ENCODE data around the gene LONP2.
"Not testable (repeated sequence)": the region's sequence is repeated elsewhere in the genome, so short reads cannot be mapped to it uniquely, and the experiment has no call there.

The LONP2 gene

GRCh38 chr16:48292452-48292851, 48.4 kb downstream of the LONP2 start:
- no peak for DNase-seq (ENCODE audit: low read depth)

DNA sequence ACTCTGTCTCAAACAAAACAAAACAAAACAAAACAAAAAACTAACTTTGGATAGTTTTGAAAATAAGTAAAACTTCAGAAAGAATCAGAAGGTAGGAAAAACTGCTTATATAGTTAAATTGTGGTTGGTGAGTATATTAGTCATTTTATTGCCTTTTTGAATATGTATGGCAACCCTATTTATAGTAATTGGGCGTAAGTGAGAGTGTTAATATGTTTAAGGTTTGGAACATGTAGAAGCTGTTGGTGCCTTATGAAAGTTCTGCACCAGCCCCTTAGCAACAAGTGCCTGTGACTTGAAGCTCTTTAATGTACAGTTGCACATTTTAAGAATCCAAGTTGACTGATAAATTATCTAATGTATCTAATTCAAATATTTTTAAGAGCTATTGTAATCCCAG, 50.6 kb downstream of the LONP2 start:
- DNase-seq (ENCODE audit: low read depth), result no peak

DNA sequence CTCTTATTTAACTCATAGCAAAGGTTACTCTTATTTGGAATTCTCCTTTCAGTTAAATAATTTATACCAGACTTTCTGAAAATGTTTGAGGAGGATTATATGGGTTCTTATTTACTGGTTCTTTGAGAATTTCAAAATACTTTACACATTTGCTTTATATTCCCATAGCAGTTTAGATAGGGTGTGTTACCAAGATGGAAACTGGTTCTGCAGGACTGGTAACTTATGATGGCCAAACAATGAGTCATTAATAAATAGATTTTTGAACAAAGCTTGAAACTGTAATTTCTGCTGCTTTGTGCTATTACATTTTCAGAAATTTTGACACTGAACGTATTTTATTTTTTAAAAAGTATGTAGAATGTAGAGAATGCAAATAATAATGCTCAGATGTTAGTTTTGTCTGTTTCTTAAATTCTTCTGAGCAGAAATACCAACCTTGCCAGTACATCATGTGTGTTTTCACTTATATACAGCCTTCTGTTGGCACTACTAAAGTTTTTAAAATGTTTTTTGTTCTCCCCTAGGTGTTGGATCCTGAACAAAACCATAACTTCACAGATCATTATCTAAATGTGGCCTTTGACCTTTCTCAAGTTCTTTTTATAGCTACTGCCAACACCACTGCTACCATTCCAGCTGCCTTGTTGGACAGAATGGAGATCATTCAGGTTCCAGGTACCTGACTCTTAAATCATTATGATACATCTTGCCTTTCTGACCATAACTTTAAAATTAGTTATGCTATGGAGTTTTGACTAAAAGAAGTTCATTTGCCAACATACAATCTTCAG, 51.6 kb downstream of the LONP2 start:
- no peak for DNase-seq (ENCODE audit: low read depth)

DNA sequence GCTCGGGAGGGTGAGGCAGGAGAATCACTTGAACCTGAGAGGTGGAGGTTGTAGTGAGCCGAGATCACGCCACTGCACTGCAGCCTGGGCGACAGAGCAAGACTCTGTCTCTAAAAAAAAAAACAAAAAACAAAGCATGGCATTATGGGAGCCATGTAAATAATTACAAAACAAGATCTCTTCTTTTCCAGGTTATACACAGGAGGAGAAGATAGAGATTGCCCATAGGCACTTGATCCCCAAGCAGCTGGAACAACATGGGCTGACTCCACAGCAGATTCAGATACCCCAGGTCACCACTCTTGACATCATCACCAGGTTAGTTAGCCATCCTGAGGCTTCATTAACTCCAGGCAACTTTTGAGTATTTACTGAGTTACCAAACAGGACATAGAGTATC, 55.4 kb downstream of the LONP2 start:
- DNase-seq (ENCODE audit: low read depth), result no peak

GRCh38 chr16:48300391-48300856, 56.3 kb downstream of the LONP2 start:
- no peak for DNase-seq (ENCODE audit: low read depth)

DNA sequence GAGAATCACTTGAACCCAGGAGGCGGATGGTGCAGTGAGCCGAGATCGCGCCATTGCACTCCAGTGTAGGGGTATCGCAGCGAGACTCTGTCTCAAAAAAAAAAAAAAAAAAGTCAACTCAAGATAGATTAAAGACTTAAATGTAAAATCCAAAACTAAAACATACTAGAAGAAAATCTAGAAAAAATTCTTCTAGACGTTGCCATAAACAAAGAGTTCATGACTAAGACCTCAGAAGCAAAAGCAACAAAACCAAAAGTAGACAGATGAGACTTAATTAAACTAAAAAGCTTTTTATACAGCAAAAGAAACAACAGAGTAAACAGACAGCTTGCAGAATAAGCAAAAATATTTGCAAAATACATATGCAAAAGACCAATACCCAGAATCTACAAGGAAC, 64.4 kb downstream of the LONP2 start:
- no peak for DNase-seq (ENCODE audit: low read depth)

- DNase-seq (ENCODE audit: low read depth), result no peak
Observed at GRCh38 chr16:48310908-48311641, 67.0 kb downstream of the LONP2 start.

DNA sequence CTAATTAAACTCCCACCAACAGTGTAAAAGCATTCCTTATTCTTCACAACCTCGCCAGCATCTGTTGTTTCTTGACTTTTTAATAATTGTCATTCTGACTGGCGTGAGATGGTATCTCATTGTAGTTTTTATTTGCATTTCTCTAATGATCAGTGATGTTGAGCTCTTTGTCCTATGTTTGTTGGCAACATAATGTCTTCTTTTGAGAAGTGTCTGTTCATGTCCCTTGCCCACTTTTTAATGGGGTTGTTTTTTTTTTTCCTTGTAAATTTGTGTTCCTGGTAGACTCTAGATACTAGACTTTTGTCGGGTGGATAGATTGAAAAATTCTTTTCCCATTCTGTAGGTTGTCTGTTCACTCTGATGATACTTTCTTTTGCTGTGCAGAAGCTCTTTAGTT, 69.8 kb downstream of the LONP2 start:
- DNase-seq (ENCODE audit: low read depth), result not testable (repeated sequence)

GRCh38 chr16:48317026-48317425, 72.9 kb downstream of the LONP2 start:
- no peak for DNase-seq (ENCODE audit: low read depth)

DNA sequence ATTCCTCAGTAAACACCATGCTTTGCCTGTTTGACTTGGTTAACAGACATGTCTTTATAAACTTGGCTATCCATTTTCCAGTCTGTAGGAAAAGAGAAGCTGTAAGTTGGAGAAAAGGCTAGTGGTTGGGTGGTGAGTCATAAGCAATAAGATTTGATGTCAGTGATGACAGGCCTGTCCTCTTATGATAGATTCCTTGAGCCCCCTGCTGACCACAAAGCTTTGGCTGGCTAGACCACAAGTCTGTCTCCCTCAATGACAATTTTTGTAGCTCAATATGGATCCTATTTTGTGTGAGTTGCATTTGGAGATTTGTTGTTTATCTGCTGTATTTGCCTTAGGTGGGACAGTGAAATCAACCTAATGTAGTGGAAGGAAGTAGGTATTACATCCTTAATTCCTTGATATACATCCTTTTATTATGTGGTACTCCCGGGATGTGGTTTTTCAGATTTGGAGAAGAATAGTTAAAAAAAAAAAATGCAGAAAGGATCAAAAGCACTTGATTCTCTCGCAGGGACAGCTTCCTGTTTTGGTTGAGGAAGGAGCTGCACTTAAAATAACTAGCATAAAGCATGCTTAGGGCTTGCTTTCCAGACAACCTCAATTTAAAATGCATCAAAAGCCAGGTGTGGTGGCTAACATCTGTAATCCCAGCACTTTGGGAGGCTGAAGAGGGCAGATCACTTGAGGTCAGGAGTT, 73.7 kb downstream of the LONP2 start:
- no peak for DNase-seq (ENCODE audit: low read depth)

DNA sequence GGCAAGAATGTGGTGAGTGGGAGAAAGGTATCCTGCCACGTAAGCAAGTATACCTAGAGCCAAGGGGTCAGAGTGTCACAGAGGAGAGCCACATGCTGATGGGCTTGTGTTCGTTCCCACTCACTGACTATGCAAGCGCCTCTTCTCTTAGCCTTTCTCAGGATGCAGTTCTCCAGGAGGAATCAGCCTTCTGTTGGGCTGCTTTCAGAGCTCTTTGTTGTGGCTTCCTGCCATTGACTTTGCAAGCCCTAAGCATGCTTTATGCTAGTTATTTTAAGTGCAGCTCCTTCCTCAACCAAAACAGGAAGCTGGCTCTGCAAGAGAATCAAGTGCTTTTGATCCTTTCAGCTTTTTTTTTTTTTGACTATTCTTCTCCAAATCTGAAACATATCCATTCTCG, 74.5 kb downstream of the LONP2 start:
- no peak for DNase-seq (ENCODE audit: low read depth)

DNA sequence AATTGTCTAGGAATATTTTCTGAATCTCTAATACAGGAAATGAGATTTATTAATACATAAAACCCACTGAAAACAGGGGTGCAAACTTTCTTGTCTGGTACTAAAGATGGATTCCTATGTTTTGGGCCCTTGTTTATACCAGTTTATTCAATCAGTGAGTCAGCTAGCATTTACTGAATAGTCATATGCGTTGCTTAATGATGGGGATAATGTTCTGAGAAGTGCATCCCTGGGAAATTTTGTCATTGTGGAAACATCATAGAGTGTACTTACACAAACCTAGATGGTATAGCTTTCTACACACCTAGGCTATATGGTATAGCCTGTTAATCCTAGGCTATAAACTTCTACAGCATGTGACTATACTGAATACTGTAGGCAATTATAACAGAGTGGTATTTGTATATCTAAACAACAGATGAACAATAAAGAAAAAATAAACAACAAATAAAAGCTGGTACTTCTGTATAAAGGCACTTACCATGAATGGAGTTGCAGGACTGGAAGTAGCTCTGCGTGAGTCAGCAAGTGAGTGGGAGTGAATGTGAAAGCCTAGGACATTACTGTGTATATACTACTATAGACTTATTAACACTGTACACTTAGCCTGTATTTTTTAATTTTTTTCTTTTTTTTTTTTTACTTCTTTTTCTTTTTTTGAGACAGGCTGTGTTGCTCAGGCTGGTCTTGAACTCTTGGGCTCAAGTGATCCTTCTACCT, 77.4 kb downstream of the LONP2 start:
- DNase-seq (ENCODE audit: low read depth), result no peak

DNA sequence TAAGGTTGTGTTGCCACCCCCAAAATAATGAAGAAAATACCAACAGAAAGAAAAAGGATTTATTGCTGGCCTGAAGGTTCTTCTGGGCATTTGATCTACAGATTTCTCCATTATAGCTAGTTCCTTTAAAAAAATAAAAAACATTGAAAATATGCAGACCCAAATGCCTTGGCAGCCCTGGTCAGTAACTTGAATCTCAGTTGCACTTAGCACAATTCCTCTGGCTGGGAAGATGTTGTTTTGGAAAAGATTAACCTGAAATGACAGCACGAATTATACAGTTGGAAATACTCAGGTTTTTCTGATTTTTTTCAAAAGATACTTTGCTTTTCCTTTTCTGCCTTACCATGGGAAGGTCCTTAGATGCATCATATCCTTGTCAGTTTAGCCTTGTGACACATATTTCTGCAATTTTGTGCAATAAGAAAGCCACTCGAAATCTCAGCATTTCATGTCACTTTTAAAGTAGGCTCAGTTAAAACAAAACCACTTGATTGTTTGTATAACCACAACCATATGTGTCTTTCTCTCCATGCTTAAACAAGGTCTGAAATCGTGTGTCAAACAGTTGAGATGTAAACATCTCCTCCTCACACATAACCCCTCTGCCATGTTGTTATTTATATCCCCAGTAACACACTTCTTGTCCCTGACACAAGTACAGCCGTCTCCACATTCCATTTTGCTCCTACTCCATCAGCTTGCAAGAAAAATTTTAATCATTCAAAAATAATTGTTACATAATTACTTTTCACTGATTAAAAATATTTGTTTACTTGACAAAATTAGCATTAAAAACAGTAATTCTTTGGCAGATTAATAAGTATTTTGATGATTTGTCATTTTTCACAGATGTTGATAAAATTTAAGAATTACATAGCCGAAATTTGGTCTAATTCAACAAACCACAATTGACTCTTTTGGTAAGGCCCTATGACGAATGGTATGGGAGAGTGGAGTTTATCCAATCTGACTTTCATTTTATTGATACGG, 80.0 kb downstream of the LONP2 start:
- no peak for DNase-seq (ENCODE audit: low read depth)

GRCh38 chr16:48326915-48327314, 82.8 kb downstream of the LONP2 start:
- DNase-seq (ENCODE audit: low read depth), result no peak

DNA sequence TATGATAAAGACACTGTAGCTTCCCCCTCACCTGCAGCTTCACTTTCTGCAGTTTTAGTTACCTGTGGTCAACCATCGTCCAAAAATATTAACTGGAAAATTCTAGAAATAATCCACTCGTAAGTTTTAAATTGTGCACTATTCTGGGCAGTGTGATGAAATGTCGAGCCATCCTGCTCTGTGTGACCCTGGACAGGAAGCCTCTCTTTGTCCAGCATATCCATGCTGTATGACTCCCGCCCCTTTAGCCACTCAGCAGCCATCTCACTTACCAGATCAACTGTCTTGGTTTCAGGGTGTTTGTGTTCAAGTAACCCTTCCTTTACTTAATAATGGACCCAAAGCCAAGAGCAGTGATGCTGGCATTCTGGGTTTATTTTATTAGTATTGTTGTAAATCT, 85.0 kb downstream of the LONP2 start:
- DNase-seq (ENCODE audit: low read depth), result no peak

DNA sequence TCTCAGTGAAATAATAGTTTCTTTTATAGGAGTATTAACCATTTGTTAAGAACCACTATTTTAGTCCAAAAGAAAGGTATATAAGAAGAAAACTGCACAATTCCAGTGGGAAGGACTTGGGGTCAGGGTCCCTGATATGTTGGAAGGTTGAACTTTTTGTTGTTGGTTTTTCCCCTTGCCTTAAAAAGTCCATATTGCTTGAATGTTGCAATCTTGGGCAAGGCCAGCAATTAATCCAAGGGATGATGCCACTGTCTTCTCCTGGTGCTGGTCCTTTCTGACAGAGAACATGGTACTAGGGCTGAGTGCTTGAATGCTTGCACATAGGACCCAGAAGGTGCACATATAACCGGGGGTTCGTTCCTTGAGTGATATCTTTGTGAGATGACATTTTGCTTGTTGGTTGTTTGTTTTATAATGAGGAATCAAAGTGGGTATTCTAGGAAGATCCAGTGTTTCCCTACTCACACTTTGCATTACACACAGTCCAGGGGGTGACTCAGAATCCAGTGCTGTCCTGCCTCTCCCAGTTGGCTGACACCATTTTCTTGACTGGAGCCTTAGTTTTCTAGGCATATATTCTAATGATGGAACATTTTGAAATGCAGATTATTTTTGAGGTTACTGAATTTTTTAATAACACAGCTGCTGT, 86.2 kb downstream of the LONP2 start:
- DNase-seq (ENCODE audit: low read depth), result no peak

- no peak for DNase-seq (ENCODE audit: low read depth)
Observed at GRCh38 chr16:48330841-48331192, 86.7 kb downstream of the LONP2 start.

DNA sequence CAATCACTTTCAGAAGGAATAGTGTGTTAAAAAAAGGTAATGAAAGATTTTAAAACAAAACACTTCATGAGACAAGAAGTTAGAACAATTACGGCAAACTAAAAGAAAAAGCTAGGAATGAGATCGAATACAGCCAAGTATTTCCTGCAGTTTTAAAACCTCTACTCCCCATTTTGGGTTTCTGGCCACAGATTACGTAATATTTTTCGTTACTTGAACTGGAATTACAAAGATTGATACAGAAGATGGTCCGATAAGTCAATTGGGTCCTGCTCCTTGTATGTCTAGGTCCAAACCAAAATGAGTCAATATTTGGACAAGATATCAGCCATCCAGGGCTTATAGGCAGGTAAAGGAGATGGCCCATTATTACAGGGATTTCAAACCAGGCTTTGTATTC, 88.9 kb downstream of the LONP2 start:
- DNase-seq (ENCODE audit: low read depth), result no peak

- DNase-seq (ENCODE audit: low read depth), result no peak
Observed at GRCh38 chr16:48334325-48334724, 90.2 kb downstream of the LONP2 start.

GRCh38 chr16:48335961-48336360, 91.9 kb downstream of the LONP2 start:
- DNase-seq (ENCODE audit: low read depth), result no peak

DNA sequence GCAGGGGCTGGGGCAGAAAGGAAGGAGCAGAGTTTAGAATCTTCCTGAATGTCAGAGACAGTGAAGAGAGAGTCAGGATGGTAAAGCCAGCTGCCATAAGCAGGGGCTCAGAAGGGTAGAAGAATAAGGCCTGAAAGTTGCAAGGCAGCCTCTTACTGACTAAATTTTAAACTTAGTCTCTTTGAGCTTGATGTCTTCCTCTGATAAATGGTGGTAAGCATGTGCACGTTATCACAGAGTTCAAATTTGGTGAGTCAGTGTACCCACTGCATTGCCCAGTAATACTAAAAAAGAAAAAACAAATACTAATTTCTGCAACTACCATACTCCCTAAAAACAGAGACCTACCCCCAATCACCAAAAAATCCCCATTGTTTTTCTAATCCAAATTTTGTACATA, 96.0 kb downstream of the LONP2 start:
- no peak for DNase-seq (ENCODE audit: low read depth)
